GM20431 (cell line): Measurements from ENCODE around the gene GFPT2.

ENCODE experiments used
- in situ Hi-C: fragments of 300-500 bp; cut with MseI, MboI; formaldehyde crosslinking; loops from one replicate; pipeline ENCODE4 v1.15.0; 2020; ENCODE audit warnings: low sequenced_read_pairs; ENCODE audit not compliant: unreplicated experiment

The GFPT2 gene

DNA sequence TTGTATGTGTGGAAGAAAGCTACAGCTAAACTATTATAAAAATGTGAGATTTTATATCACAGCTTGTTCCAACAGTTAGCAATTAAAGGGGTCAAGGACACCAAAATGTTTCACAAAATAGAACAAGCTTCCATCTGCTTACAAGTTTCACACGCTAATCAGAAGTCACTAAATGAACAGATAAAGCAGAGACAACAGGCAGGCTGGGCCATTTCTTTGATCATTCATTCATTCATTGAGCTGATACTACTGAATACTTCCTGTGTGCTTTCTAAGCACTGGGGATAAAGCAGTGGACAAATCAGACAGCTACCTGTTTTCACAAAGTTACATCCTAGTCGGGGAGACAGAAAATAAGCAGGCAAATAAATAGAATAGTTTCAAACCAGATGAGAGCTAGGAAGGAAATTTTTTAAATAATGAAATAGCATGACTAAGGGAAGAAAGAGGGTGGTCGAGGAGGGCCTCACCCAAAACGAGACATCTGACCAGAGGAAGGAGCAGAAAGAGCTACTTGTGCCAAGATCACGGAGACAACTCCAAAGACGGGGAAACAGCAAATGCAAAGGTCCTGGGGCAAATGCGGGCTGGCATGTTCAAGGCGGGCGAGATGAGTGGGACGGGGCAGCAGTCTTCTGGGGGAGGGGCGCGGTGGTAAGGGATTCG lies 62.4 kb downstream of the GFPT2 start:
- in situ Hi-C loops = no loop called here

DNA sequence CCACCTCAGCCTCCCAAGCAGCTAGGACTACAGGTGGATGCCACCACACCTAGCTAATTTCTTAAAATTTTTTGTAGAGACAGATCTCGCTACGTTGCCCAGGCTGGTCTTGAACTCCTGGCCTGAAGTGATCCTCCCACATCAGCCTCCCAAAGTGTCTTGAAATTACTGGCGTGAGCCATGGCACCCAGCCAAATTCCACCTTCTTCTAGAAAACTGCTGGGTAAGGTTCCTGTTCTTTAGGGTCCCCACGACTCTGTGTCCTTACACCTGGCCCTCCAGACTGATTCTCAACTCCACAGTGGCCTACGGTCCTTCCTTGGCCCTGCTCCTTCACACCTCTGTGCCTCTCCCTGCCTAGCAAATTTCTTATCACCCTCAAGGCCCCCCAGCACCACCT lies 63.2 kb downstream of the GFPT2 start:
- in situ Hi-C loops = no loop called here

DNA sequence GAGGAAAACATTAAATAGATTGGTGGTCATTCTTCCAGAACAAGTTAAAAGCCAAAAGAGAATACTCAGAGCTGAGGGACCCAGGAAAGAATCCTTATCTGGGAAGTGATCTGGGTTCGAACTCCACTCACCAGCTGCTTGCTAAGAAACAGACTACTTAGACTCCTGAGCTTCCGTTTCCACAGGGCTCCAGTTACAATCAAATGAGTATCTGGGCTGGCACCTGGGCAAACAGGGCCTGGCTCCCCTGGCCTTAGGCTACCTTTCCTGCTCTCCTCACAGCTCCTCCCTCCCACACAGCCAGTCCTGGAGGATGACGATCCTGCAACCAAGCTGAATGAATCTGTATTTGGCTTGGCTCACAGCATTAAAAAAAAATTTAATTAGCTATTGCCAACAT lies 63.7 kb downstream of the GFPT2 start:
- in situ Hi-C loops = no loop called here

DNA sequence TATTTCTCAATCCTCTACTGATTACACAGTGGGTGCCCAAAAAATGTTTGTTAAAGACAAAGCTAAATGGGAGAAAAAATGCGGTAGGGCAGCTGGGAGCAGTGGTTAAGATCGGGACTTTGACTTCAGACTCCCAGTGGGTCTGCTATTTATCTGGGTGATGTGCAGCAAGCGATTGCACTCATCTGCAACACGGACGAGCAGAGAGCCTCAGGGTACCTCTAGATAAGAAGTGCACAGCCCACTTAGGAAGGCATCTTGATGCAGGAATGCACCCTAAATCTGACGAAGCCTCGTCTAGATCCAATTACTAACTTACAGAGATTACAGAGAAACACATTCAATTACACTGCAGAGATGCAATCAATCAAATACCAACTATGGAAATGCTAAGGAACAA lies 65.3 kb downstream of the GFPT2 start:
- in situ Hi-C loops = no loop called here

DNA sequence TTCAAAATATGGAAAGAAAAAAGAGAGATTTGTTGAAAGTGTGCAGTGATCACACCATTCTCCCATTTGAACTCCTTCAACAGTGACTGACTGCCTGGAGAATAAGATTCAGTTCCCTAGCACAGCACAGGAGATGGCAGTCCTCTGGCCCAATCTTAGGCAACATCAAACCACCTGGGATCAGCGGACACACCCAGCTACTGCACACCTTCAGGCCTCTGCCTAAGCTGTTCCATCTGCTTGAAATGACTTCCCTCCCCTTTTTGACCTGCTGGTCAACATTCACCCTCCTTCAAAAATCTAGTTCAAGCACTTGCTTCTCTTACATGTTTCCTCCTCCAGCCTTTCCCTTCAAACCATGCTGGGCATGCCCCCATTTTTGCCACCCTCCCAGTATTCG lies 65.7 kb downstream of the GFPT2 start:
- in situ Hi-C loops = no loop called here

DNA sequence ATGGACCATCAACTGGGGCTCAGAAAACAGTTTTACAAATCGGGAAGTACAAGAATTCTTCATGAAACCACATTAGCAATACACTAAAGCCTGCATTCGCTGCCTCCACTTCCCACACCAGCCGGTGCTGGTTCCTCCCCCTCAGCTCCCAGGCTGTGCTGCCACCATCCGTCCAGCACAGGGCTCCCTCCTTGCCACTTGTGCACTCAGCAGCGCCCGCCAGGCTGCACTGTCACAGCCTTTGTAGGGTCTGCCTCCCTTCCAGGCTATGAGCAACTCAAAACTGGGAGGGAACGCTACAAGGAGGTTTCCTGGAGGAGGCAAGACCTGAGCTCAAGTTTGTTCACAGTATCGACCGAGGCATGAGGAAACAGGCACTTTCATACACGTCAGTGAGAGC lies 69.0 kb downstream of the GFPT2 start:
- in situ Hi-C loops = no loop called here

DNA sequence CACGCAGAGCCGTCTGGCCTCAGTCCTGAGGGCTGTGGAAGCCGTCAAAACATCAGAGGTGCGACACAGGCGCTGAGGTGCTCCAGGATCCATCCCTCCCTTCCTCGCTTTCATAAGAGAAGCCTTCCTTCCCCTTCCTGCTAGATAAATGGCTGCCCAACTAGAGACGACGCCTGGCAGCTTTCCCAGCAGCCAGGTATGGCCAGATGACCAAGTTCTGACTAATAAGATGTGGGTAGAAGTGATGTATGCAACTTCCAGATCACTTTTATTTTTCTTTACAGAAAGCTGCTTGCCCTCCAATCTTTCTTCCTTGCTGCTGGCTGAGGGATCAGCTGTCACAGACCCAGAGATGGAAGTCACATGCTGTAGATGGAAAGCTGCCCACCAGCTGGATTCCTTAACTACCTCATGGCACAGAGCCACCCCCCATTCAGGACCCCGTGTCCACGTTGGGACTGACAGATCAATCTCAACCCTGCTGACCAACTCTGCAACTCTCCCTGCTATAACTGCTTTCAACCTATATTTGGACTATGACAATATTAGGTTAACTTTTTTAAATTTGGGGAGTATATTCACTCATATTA lies 70.0 kb downstream of the GFPT2 start:
- in situ Hi-C loops = no loop called here

DNA sequence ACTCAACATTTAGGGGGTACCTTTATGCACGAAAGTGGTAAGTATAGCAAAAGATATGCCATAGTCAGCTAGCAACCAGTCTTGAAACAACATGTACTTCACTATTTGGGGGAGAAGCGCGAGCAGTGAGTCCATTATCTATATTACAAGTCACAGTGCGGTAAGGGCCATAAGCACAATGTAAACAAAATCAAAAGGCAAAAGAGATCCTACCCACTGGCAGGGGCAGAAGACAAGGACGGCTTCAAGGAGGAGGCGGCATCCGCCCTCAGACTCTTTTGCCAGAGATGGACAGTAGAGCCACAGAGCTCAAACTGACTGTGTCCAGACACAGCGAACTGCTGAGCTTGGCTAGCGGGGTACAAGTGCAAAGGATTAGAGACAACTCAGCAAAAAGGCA lies 70.9 kb downstream of the GFPT2 start:
- in situ Hi-C loops = no loop called here

DNA sequence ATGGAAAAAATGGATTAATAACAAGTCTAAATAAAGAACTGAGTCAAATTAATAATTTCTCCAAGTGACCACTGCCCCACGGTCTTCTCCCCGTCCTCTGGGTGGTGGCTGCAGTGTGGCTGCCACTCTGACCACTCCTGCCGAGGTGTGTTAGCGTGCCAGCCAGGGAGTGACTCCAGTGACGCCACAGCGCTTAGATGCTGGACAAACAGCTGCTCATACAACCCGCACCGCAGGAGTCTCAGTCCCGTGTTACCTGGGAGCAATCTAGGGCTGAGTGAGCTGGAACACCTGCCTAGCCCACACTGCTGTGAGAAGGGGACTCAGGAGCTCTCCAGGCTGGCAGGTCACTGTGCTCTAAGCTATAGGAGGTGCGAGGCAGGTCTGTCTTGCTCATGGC lies 71.4 kb downstream of the GFPT2 start:
- in situ Hi-C loops = no loop called here

DNA sequence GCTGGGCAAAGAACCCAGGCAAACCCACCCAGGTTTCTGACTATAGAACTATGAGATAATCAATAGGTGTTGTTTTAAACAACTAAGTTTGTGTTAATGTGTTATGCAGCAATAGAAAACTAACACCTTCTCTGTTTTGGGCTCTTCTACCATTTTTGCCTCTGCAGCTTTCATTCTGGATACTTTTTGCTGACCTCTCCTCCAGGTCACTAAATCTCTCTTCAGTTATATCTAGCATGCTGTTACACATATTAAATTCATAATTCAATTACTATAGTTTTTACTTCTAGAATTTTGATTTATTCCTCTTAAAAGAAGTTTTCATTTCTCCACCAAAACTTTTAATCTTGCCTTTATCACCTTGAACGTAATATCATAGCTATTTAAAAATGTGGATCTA lies 78.4 kb downstream of the GFPT2 start:
- in situ Hi-C loops = no loop called here

DNA sequence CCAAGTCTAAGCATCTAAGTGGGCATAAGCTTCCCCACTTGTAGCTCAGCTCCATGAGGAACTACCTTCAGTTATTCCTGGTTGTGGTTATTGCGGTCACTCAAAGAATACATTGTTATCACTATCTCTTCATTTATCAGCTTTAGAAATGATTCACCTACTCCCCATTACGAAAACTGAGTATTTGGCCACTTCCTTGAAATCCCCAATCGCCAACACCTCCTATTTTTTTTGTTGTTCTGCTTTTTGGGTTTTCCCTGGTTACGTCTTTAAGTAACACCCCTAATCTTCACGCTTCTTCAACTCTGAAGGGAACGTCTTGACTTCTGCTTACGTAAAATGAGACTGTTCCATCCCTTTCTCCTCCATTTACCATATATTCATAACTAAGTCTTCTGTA lies 81.9 kb downstream of the GFPT2 start:
- in situ Hi-C loops = no loop called here

DNA sequence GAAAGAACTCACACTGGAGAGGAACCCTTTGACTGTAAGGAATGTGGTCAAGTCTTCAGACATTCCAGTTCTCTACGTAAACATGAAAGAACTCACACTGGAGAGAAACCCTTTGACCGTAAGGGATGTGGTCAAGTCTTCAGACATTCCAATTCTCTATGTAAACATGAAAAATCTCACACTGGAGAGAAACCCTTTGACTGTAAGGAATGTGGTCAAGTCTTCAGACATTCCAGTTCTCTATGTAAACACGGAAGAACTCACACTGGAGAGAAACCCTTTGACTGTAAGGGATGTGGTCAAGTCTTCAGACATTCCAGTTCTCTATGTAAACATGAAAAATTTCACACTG lies 93.9 kb downstream of the GFPT2 start:
- in situ Hi-C loops = no loop called here

DNA sequence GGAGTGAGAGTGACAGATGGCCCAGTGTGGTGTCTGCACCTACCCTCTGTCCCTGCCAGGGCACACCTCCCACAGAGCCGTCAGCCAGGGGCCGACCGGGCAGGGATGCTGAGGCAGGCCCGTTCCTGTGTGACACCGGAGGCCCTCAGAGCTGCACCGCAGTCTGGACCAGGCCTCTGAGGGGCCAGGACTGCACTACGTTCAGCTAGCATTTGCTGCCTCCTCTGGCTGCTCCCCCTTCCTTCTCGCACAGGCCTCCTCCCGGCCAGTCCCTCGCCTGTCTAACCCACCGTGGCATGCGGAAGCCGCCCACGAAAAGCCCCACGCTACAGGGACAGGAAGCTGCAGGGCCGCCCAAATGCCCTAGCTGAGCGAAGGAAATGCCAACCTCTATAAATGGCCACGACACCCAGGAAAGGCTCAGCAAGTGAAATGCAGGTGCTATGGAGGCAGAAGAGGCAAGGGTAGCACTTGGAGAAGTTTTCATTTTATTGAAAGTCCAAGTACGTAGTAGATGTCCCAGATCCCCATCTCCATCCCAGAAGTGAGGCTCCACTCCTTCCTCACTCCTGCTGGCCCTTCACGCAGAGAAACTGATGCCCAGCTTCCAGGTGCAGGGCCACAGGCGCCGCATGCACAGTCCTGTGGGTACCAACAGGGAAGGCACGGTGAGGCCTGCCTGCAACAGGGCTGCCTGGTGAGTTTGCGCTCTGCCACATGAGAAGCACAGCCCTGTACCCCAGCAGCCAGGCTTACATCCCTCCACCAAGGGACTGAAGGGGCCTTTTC lies 99.9 kb downstream of the GFPT2 start:
- in situ Hi-C loops = no loop called here

DNA sequence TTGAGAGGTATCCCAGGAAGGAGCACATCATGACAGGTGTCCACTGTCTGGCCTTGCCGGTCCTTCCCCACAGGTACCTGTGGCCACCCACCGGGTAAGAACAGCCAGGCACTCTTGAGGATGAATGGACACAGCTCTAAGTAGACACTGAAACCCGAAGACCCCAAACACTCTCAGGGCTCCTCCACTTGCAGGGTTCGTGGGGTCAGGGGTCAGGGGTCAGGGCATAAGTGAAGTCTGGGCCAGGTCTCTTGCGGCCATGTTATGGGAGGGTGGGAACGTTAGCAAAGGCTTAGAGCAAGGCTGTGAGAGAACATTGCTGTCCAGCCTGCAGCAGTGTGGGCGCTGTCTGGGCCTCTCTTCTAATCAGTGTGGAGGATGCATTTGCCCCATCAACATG lies 101.2 kb downstream of the GFPT2 start:
- in situ Hi-C loops = no loop called here

DNA sequence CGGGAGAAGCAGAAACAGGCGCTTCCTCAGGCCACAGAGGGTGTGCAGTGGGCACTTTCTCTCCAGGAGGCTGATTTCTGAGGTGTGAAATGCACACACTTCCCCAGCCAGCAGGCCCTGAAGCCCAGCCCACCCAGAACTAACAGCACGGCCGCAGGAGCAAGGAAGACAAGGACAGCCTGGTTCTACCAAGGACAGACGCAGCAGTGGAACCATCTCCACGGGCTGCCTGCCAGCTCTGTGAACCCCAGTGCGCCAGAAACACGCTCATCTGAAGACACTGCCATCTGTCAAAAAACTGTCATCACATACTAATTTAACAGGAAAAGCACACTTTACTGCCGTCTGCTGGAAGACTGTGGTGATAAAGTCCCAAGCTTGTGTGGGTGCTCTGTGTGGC lies 102.0 kb downstream of the GFPT2 start:
- in situ Hi-C loops = no loop called here
